B cell (primary cell): ENCODE measurements around the gene ZSWIM4. TPM values are rescaled to one million over a fixed set of nuclear protein-coding genes. Genes with fewer than 3 reads are reported as not detected.

Source experiments
- ATAC-seq: fragments of 200-7000 bp; cut with Tn5 transposase; one replicate; pipeline ENCODE4 v1.10.0; 2021; ENCODE audit warnings: low read depth, mild to moderate bottlenecking, moderate number of reproducible peaks, moderate library complexity
- CTCF ChIA-PET: fragments of 350-600 bp; sonication (Branson Sonifier 250); formaldehyde crosslinking; loops from one replicate; lab custom pipeline; 2021; ENCODE audit warnings: antibody characterized with exemption, inconsistent platforms; lab: Charles Lee
- POLR2A ChIA-PET: fragments of 350-600 bp; sonication (Branson Sonifier 250); formaldehyde crosslinking; loops from one replicate; lab custom pipeline; 2021; ENCODE audit warnings: antibody characterized with exemption; lab: Charles Lee
- DNase-seq: peaks from one replicate; pipeline ENCODE4 v3.0.0; 2013
- H2AFZ ChIP-seq: 2 replicates; pipeline ENCODE4 v1.6.1; 2012; ENCODE audit warnings: mild to moderate bottlenecking, low read depth, low read length; ENCODE audit not compliant: insufficient read depth, poor library complexity, severe bottlenecking
- H3K27ac ChIP-seq, 2 donors: 1 replicate in 1 of 2; 2 replicates in 1 of 2; pipeline ENCODE4 v1.5.1; 2012 to 2013; ENCODE audit warnings: low read length in 2 of 2, mild to moderate bottlenecking in 2 of 2, moderate library complexity in 1 of 2
- H3K27me3 ChIP-seq, 4 experiments: fragments of 200-600 bp in 1 of 4; sonication (generic) in 1 of 4; replicated peaks in 1 of 4; 1 replicate in 2 of 4; 2 replicates in 2 of 4; pipeline versions ENCODE4 v1.6.1 to v1.7.0; 2013 to 2016; ENCODE audit warnings: low read length in 3 of 4, mild to moderate bottlenecking in 2 of 4, mixed read lengths in 1 of 4, moderate library complexity in 1 of 4; ENCODE audit not compliant: insufficient read depth in 4 of 4, control insufficient read depth in 3 of 4; ENCODE audit errors: control extremely low read depth in 1 of 4
- H3K36me3 ChIP-seq, 2 experiments: replicated peaks in 1 of 2; 1 replicate in 1 of 2; 2 replicates in 1 of 2; pipeline versions ENCODE4 v1.6.1 to v1.7.1; 2013; ENCODE audit warnings: low read length in 1 of 2; ENCODE audit not compliant: insufficient read depth in 2 of 2, control insufficient read depth in 1 of 2; ENCODE audit errors: control extremely low read depth in 1 of 2, extremely low read depth in 1 of 2
- H3K4me1 ChIP-seq, 2 donors: fragments of 200-600 bp in 1 of 2; sonication (generic) in 1 of 2; 1 replicate in 1 of 2; 2 replicates in 1 of 2; pipeline versions ENCODE4 v1.5.1 to v1.6.1; 2013 to 2017; ENCODE audit warnings: low read length in 2 of 2; ENCODE audit not compliant: control insufficient read depth in 2 of 2, insufficient read depth in 2 of 2
- H3K4me2 ChIP-seq: replicated peaks from 2 replicates; pipeline ENCODE3; 2012; ENCODE audit warnings: mild to moderate bottlenecking, low read depth, low read length; ENCODE audit not compliant: poor library complexity, severe bottlenecking
- H3K4me3 ChIP-seq, 5 experiments: fragments of 200-600 bp in 1 of 5; sonication (generic) in 1 of 5; 1 replicate in 3 of 5; 2 replicates in 2 of 5; pipeline versions ENCODE4 v1.5.1 to v1.7.0; 2011 to 2016; ENCODE audit warnings: low read length in 4 of 5, mild to moderate bottlenecking in 4 of 5, low read depth in 2 of 5, control low read depth in 1 of 5, moderate library complexity in 1 of 5; ENCODE audit not compliant: insufficient read depth in 1 of 5; ENCODE audit errors: control extremely low read depth in 1 of 5, extremely low read depth in 1 of 5
- H3K79me2 ChIP-seq: fragments of 200-600 bp; sonication (generic); one replicate; pipeline ENCODE4 v1.6.0; 2016; ENCODE audit warnings: low read length; ENCODE audit not compliant: control insufficient read depth, insufficient read depth
- H3K9ac ChIP-seq: fragments of 200-600 bp; sonication (generic); 2 replicates; pipeline ENCODE4 v1.6.1; 2017; ENCODE audit warnings: mild to moderate bottlenecking, low read length, moderate library complexity
- H3K9me3 ChIP-seq, 3 donors: one replicate each; pipeline versions ENCODE4 v1.6.1 to v1.7.1; 2013; ENCODE audit warnings: low read length in 2 of 3; ENCODE audit not compliant: control insufficient read depth in 2 of 3, insufficient read depth in 1 of 3; ENCODE audit errors: control extremely low read depth in 1 of 3
- H4K20me1 ChIP-seq: 2 replicates; pipeline ENCODE4 v1.6.0; 2012; ENCODE audit warnings: mild to moderate bottlenecking, low read length; ENCODE audit not compliant: insufficient read depth, control insufficient read depth, poor library complexity, severe bottlenecking
- H3K27ac Mint-ChIP-seq: one replicate; pipeline ENCODE4 v1.8.0; 2021; ENCODE audit warnings: mixed read lengths
- H3K27me3 Mint-ChIP-seq: one replicate; pipeline ENCODE4 v1.8.0; 2021; ENCODE audit warnings: mixed read lengths
- H3K4me1 Mint-ChIP-seq: one replicate; pipeline ENCODE4 v1.8.0; 2021; ENCODE audit warnings: mixed read lengths
- H3K4me3 Mint-ChIP-seq: one replicate; pipeline ENCODE4 v1.8.0; 2021; ENCODE audit warnings: mixed read lengths
- H3K9me3 Mint-ChIP-seq: one replicate; pipeline ENCODE4 v1.8.0; 2022; ENCODE audit warnings: mixed read lengths; ENCODE audit not compliant: insufficient read depth
- EZH2 ChIP-seq: IDR thresholded peaks from 2 replicates; pipeline ENCODE4 v1.6.1; 2012; ENCODE audit warnings: borderline replicate concordance, low read depth, mild to moderate bottlenecking, moderate library complexity, low read length; ENCODE audit not compliant: insufficient read depth, poor library complexity, severe bottlenecking
- WGBS: methylation state at CpG from one replicate; pipeline ENCODE4 v1.1.5; 2013; ENCODE audit warnings: missing lambda C conversion rate; ENCODE audit not compliant: insufficient coverage; 5-methylcytosine and 5-hydroxymethylcytosine counted together
- intact Hi-C: fragments of 100-400 bp; cut with micrococcal nuclease; formaldehyde crosslinking; loops from one replicate; pipeline ENCODE4 v1.10.0; 2022
- polyA plus RNA-seq: library from polyadenylated mRNA; depleted of rRNA; stranded (reverse); fragments of >200 nt; gene quantifications from 2 replicates; pipeline ENCODE4 v1.2.3, GENCODE V29; 2012
- total RNA-seq, 2 donors: library from RNA; stranded (reverse); fragments of 120-200 nt in 1 of 2; gene quantifications; 1 replicate in 1 of 2; 2 replicates in 1 of 2; pipeline versions ENCODE4 v1.2.3 to v1.2.4, GENCODE V29; 2013 to 2022
- TF ChIP-seq, protein P1 (sequence below): fragments of 200-600 bp; IDR thresholded peaks from one replicate; pipeline ENCODE4 v1.8.0; 2022; ENCODE audit warnings: antibody characterized with exemption, mild to moderate bottlenecking

The ZSWIM4 gene
- total and polyA plus RNA-seq, 2 donors (not counting 1 experiment from before 2014, with no cell fraction given): 2.6 to 10.6 TPM

- DNase-seq: peak; percentile 71
Measured at GRCh38 chr19:13764101-13764807, 31.0 kb upstream of the ZSWIM4 start, which contains the start of gene MRI1. Gene MRI1 (plus strand): TSS chr19:13764522. CDS start chr19:13764589, 67 bp downstream.

More at GRCh38 chr19:13764101-13764807, 31.0 kb upstream of the ZSWIM4 start, which contains the start of gene MRI1:
- peak; percentile 91 for ATAC-seq
- TF ChIP-seq, protein P1, sequence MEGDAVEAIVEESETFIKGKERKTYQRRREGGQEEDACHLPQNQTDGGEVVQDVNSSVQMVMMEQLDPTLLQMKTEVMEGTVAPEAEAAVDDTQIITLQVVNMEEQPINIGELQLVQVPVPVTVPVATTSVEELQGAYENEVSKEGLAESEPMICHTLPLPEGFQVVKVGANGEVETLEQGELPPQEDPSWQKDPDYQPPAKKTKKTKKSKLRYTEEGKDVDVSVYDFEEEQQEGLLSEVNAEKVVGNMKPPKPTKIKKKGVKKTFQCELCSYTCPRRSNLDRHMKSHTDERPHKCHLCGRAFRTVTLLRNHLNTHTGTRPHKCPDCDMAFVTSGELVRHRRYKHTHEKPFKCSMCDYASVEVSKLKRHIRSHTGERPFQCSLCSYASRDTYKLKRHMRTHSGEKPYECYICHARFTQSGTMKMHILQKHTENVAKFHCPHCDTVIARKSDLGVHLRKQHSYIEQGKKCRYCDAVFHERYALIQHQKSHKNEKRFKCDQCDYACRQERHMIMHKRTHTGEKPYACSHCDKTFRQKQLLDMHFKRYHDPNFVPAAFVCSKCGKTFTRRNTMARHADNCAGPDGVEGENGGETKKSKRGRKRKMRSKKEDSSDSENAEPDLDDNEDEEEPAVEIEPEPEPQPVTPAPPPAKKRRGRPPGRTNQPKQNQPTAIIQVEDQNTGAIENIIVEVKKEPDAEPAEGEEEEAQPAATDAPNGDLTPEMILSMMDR: no peak
- TF ChIP-seq EZH2: no peak
- Mint-ChIP-seq H3K27me3 (no peaks in the 10 kb centered on the region), H3K9me3 (no peaks in the 10 kb centered on the region), H3K27ac (peak within 1 kb of the TSS; percentile 76), H3K4me1 (peaks cover 18% of the 10 kb centered on the region), H3K4me3 (peak within 1 kb of the TSS; percentile 89)
- Histone ChIP-seq H3K4me2 (peak within 1 kb of the TSS; percentile 88), H3K27me3 (peaks cover 0 to 6% (median 0%) of the 10 kb centered on the region in 4 experiments), H3K36me3 (peaks cover 0 to 17% of the 10 kb centered on the region in 2 experiments), H4K20me1 (no peaks in the 10 kb centered on the region), H2AFZ (peak within 1 kb of the TSS; percentile 81), H3K9me3 (peaks cover 0 to 7% (median 0%) of the 10 kb centered on the region in 3 donors), H3K4me1 (peaks cover 11 to 19% of the 10 kb centered on the region in 2 donors), H3K9ac (peak within 1 kb of the TSS; percentile 83), H3K4me3 (peak within 1 kb of the TSS; percentile 47 to 85 (median 60)), H3K79me2 (peaks cover 9% of the 10 kb centered on the region), H3K27ac (peak within 1 kb of the TSS; percentile 43 to 66)
- ChIA-PET CTCF (interaction anchor here (1.1 to 2.0 kb wide), 2 partner anchors 19 to 98 kb away, joined by 4 read pairs; no protein-coding TSS in a partner anchor), POLR2A (interaction anchor here (1.1 to 1.6 kb wide), 3 partner anchors 10 to 98 kb away, joined by 4 to 7 read pairs (median 6); partner anchors contain the start of gene C19orf53)
- WGBS: 24% methylated on average over 52 of the region's 67 CpGs
- intact Hi-C loops: loop anchor here (1.0 kb wide), 1 partner anchor 16 kb away; no protein-coding TSS in a partner anchor
